DND-41 (cell line): ENCODE data around the gene CUBN.

Experiments used
- ATAC-seq: fragments of 200-7000 bp; cut with Tn5 transposase; 3 replicates; pipeline ENCODE4 v1.9.1; 2021; ENCODE audit warnings: low read depth; ENCODE audit not compliant: insufficient read depth
- DNase-seq: peaks from one replicate; pipeline ENCODE4 v3.0.0-alpha.2; 2020
- H2AFZ ChIP-seq: 2 replicates; pipeline ENCODE4 v1.6.0; 2012; ENCODE audit warnings: low read depth, low read length
- H3K27ac ChIP-seq: 2 replicates; pipeline ENCODE4 v1.5.1; 2012; ENCODE audit warnings: low read length, inconsistent platforms
- H3K27me3 ChIP-seq: fragments of 200-600 bp; sonication (generic); 2 replicates; pipeline ENCODE4 v1.6.0; 2012; ENCODE audit warnings: low read length, mild to moderate bottlenecking, inconsistent platforms; ENCODE audit not compliant: insufficient read depth, poor library complexity
- H3K36me3 ChIP-seq: 2 replicates; pipeline ENCODE4 v1.5.1; 2012; ENCODE audit warnings: low read length, inconsistent platforms; ENCODE audit not compliant: insufficient read depth
- H3K4me1 ChIP-seq: 2 replicates; pipeline ENCODE4 v1.5.1; 2012; ENCODE audit warnings: mild to moderate bottlenecking, low read length; ENCODE audit not compliant: insufficient read depth
- H3K4me2 ChIP-seq: 2 replicates; pipeline ENCODE4 v1.6.0; 2012; ENCODE audit warnings: mild to moderate bottlenecking, moderate library complexity, low read length, inconsistent platforms; ENCODE audit not compliant: insufficient read depth
- H3K4me3 ChIP-seq, 2 experiments: fragments of 200-600 bp in 1 of 2; shearing (Covaris generic) in 1 of 2; 2 replicates each; pipeline ENCODE4 v1.5.1; 2012 to 2016; ENCODE audit warnings: inconsistent platforms in 2 of 2, low read length in 2 of 2, mild to moderate bottlenecking in 2 of 2, low read depth in 1 of 2, moderate library complexity in 1 of 2
- H3K79me2 ChIP-seq: 2 replicates; pipeline ENCODE4 v1.6.0; 2012; ENCODE audit warnings: low read length, inconsistent platforms; ENCODE audit not compliant: insufficient read depth
- H3K9ac ChIP-seq: 2 replicates; pipeline ENCODE4 v1.6.0; 2012; ENCODE audit warnings: low read depth, mild to moderate bottlenecking, inconsistent platforms, low read length, moderate library complexity
- H3K9me3 ChIP-seq: 2 replicates; pipeline ENCODE4 v1.5.1; 2012; ENCODE audit warnings: low read length, moderate library complexity, mild to moderate bottlenecking, inconsistent platforms; ENCODE audit not compliant: insufficient read depth, severe bottlenecking
- H4K20me1 ChIP-seq: 2 replicates; pipeline ENCODE4 v1.6.0; 2012; ENCODE audit warnings: low read length; ENCODE audit not compliant: insufficient read depth
- EZH2 ChIP-seq: IDR thresholded peaks from 3 replicates; pipeline ENCODE4 v1.6.1; 2012; ENCODE audit warnings: borderline replicate concordance, low read depth, mild to moderate bottlenecking, moderate library complexity, low read length, inconsistent platforms; ENCODE audit not compliant: severe bottlenecking
- TF ChIP-seq, protein P1 (sequence below): IDR thresholded peaks from 2 replicates; pipeline ENCODE4 v1.5.1; 2012; ENCODE audit warnings: borderline replicate concordance, low read length, moderate library complexity, mild to moderate bottlenecking; ENCODE audit not compliant: poor library complexity, severe bottlenecking; ENCODE audit errors: extremely low read depth

The CUBN gene

DNA sequence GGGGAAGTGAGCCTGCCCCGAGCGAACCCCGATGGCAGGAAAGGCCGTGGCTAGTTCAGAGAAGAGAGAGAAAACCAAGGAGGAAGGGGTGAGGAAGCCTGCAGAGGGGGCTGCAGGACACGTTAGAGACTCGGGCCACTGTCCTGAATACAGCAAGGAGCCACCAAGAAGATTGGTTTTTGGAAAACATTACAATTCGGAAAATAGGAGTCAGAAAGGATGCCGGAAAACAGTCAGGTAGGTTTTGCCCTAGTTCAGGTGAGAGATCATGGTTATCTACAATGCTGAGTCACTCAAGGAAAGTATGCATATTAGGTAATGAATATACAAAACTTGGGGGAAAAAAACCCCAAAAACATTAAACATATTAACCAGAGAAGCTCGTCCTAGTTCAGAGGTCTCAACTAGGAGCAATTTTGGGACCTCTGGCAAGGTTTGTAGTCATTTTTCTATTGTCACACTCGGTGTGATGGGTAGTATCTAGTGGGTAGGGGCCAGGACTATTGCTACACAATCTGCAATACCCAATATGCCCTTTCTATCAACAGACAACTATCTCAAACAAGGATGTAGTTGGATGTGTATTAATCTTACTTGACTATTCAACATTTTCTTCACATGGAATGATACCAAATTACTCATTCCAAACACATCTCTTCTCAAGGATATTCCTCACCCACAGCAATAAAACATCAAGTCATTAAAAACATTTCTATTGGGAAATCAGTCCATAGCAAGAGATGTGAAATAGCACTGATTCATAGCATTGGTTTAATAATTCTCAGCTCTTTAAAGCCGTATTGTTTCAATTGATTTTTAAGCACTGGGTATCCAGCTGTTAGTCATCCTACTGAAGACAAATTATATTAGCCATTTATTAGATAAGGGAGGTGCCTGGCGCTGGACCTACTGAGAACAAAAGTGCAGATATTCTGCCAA, 238.0 kb downstream of the CUBN start:
- peak; percentile 31 for DNase-seq
- peak; percentile 66; the same call in 2 of the 3 replicates for ATAC-seq

DNA sequence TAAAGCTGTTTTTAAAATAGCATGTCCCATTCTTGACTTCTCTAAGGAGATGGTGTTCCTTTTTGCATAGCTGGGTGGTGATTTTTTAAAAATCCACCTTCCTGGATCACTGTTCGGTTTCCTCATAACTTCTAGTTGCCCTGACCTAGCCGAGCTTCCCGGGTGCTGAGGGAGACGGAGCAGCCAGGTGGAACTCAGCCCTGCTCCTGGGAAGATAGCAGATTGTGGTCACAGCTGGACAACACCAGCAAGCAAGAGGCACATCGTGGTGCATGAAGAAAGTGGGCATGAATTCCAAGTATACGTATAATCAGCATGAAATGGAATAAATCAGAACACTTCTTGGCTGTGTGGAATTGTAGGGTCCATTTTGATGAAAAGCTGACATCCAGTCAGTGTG, 238.9 kb downstream of the CUBN start:
- no peaks in the 10 kb centered on the region for H3K4me1 ChIP-seq
- ATAC-seq = no peak
- TF ChIP-seq EZH2 = no peak
- TF ChIP-seq, protein P1, sequence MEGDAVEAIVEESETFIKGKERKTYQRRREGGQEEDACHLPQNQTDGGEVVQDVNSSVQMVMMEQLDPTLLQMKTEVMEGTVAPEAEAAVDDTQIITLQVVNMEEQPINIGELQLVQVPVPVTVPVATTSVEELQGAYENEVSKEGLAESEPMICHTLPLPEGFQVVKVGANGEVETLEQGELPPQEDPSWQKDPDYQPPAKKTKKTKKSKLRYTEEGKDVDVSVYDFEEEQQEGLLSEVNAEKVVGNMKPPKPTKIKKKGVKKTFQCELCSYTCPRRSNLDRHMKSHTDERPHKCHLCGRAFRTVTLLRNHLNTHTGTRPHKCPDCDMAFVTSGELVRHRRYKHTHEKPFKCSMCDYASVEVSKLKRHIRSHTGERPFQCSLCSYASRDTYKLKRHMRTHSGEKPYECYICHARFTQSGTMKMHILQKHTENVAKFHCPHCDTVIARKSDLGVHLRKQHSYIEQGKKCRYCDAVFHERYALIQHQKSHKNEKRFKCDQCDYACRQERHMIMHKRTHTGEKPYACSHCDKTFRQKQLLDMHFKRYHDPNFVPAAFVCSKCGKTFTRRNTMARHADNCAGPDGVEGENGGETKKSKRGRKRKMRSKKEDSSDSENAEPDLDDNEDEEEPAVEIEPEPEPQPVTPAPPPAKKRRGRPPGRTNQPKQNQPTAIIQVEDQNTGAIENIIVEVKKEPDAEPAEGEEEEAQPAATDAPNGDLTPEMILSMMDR = no peak
- H3K27ac ChIP-seq = no peak overlapping the region
- no peaks in the 10 kb centered on the region for H3K9me3 ChIP-seq
- H3K4me2 ChIP-seq = no peak overlapping the region
- no peaks in the 10 kb centered on the region for H3K79me2 ChIP-seq
- H3K4me3 ChIP-seq = no peak overlapping the region
- H2AFZ ChIP-seq = no peak overlapping the region
- no peak for DNase-seq
- H3K9ac ChIP-seq = no peak overlapping the region
- no peaks in the 10 kb centered on the region for H3K36me3 ChIP-seq
- H4K20me1 ChIP-seq = no peaks in the 10 kb centered on the region
- no peaks in the 10 kb centered on the region for H3K27me3 ChIP-seq

More for the DNA sequence above, 238.0 kb downstream of the CUBN start:
- H3K27ac ChIP-seq = no peak overlapping the region
- TF ChIP-seq EZH2 = no peak
- TF ChIP-seq, protein P1 = peak; percentile 27
- no peaks in the 10 kb centered on the region for H3K9me3 ChIP-seq
- no peaks in the 10 kb centered on the region for H4K20me1 ChIP-seq
- H3K4me2 ChIP-seq = no peak overlapping the region
- no peak overlapping the region for H3K4me3 ChIP-seq
- no peaks in the 10 kb centered on the region for H3K27me3 ChIP-seq
- no peak overlapping the region for H2AFZ ChIP-seq
- no peaks in the 10 kb centered on the region for H3K36me3 ChIP-seq
- no peak overlapping the region for H3K9ac ChIP-seq
- H3K4me1 ChIP-seq = no peaks in the 10 kb centered on the region
- H3K79me2 ChIP-seq = no peaks in the 10 kb centered on the region

DNA sequence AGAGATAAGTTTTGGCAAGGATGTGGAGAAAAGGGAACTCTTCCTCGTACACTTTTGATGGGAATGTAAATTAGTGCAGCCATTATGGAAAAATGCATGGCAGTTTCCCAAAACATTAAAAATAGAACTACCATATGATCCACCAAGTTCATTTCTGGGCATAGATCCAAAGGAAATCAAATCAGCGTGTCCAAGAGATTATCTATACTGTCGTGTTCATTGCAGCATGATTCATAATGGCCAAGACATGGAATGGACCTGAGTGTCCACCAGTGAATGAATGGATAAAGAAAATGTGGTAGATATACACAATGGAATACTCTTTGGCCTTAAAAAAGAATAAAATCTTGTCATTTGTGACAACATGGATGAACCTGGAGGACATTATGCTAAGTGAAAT, 242.0 kb downstream of the CUBN start:
- Histone ChIP-seq H2AFZ (no peak overlapping the region), H4K20me1 (no peaks in the 10 kb centered on the region), H3K79me2 (no peaks in the 10 kb centered on the region), H3K4me3 (no peak overlapping the region), H3K36me3 (no peaks in the 10 kb centered on the region), H3K4me2 (no peak overlapping the region), H3K4me1 (no peaks in the 10 kb centered on the region), H3K9me3 (no peaks in the 10 kb centered on the region), H3K27me3 (no peaks in the 10 kb centered on the region), H3K9ac (no peak overlapping the region), H3K27ac (no peak overlapping the region)
- ATAC-seq = no peak
- no peak for TF ChIP-seq EZH2
- TF ChIP-seq, protein P1 = no peak
- no peak for DNase-seq
